WTC11 (cell line): ENCODE measurements around the gene KCNK4. TPM values are rescaled to one million over a fixed set of nuclear protein-coding genes. Genes with fewer than 3 reads are reported as not detected.
A peak's percentile ranks its signal among the peaks of the same experiment; 100 is the strongest.

ENCODE experiments used
- ATAC-seq: fragments of 200-7000 bp; cut with Tn5 transposase; 2 replicates; pipeline ENCODE4 v1.10.0; 2021; ENCODE audit warnings: mild to moderate bottlenecking, moderate library complexity
- CTCF ChIA-PET: fragments of 300-600 bp; sonication (Branson Sonifier 250); formaldehyde crosslinking; loops from one replicate; lab custom pipeline; 2021; ENCODE audit warnings: antibody characterized with exemption; lab: Charles Lee
- POLR2A ChIA-PET: fragments of 350-600 bp; sonication (Branson Sonifier 250); formaldehyde crosslinking; loops from one replicate; lab custom pipeline; 2021; ENCODE audit warnings: antibody characterized with exemption; lab: Charles Lee
- DNase-seq: peaks from one replicate; pipeline ENCODE4 v3.0.0; 2021; ENCODE audit warnings: low spot score
- H3K27ac Mint-ChIP-seq: 2 replicates; pipeline ENCODE4 v1.8.0; 2021; ENCODE audit warnings: mixed read lengths
- H3K27me3 Mint-ChIP-seq: 2 replicates; pipeline ENCODE4 v1.8.0; 2021; ENCODE audit warnings: low read depth, mild to moderate bottlenecking, moderate library complexity, mixed read lengths
- H3K36me3 Mint-ChIP-seq: 2 replicates; pipeline ENCODE4 v1.8.0; 2021; ENCODE audit warnings: mixed read lengths
- H3K4me1 Mint-ChIP-seq: 2 replicates; pipeline ENCODE4 v1.8.0; 2022; ENCODE audit warnings: mixed read lengths
- H3K4me3 Mint-ChIP-seq: 2 replicates; pipeline ENCODE4 v1.8.0; 2021; ENCODE audit warnings: mild to moderate bottlenecking, moderate library complexity, mixed read lengths
- H3K9me3 Mint-ChIP-seq: 2 replicates; pipeline ENCODE4 v1.8.0; 2021; ENCODE audit warnings: mixed read lengths
- ATF1 ChIP-seq: sonication (generic); formaldehyde crosslinking; IDR thresholded peaks from 2 replicates; pipeline ENCODE4 v1.8.1; 2023; ENCODE audit warnings: mild to moderate bottlenecking, moderate library complexity, missing genetic modification reagents
- ATF2 ChIP-seq: sonication (generic); formaldehyde crosslinking; IDR thresholded peaks from 2 replicates; pipeline ENCODE4 v1.8.1; 2022; ENCODE audit warnings: low read depth, missing genetic modification reagents, borderline replicate concordance
- ATF6 ChIP-seq: sonication (generic); formaldehyde crosslinking; IDR thresholded peaks from 2 replicates; pipeline ENCODE4 v1.8.1; 2023; ENCODE audit warnings: mild to moderate bottlenecking, missing genetic modification reagents
- E2F5 ChIP-seq: sonication (generic); formaldehyde crosslinking; IDR thresholded peaks from 2 replicates; pipeline ENCODE4 v1.8.1; 2022; ENCODE audit warnings: mild to moderate bottlenecking, moderate library complexity, missing genetic modification reagents
- ERG ChIP-seq: fragments of 250-450 bp; sonication (Bioruptor Pico); IDR thresholded peaks from 2 replicates; pipeline ENCODE4 v1.8.0; 2021; ENCODE audit warnings: mild to moderate bottlenecking
- ETV6 ChIP-seq: sonication (generic); formaldehyde crosslinking; IDR thresholded peaks from 2 replicates; pipeline ENCODE4 v1.8.1; 2022; ENCODE audit warnings: mild to moderate bottlenecking, missing genetic modification reagents
- FOXP4 ChIP-seq: sonication (generic); formaldehyde crosslinking; IDR thresholded peaks from 2 replicates; pipeline ENCODE4 v1.8.0; 2022; ENCODE audit warnings: mild to moderate bottlenecking, missing genetic modification reagents
- MAX ChIP-seq: sonication (generic); formaldehyde crosslinking; IDR thresholded peaks from 2 replicates; pipeline ENCODE4 v1.8.0; 2022; ENCODE audit warnings: mild to moderate bottlenecking, missing genetic modification reagents
- NR2C2 ChIP-seq: sonication (generic); formaldehyde crosslinking; IDR thresholded peaks from 2 replicates; pipeline ENCODE4 v1.8.0; 2022; ENCODE audit warnings: mild to moderate bottlenecking, missing genetic modification reagents
- PRDM15 ChIP-seq: sonication (generic); formaldehyde crosslinking; IDR thresholded peaks from 2 replicates; pipeline ENCODE4 v1.8.0; 2022; ENCODE audit warnings: missing genetic modification reagents
- PREB ChIP-seq: sonication (generic); formaldehyde crosslinking; IDR thresholded peaks from 2 replicates; pipeline ENCODE4 v1.8.1; 2022; ENCODE audit warnings: mild to moderate bottlenecking, missing genetic modification reagents, moderate library complexity, borderline replicate concordance
- SP1 ChIP-seq: sonication (generic); formaldehyde crosslinking; conservative IDR thresholded peaks from 2 replicates; pipeline ENCODE4 v1.8.1; 2022; ENCODE audit warnings: missing genetic modification reagents
- TCF7 ChIP-seq: sonication (generic); formaldehyde crosslinking; IDR thresholded peaks from 2 replicates; pipeline ENCODE4 v1.8.0; 2022; ENCODE audit warnings: mild to moderate bottlenecking, low read depth, missing genetic modification reagents, moderate library complexity
- TEAD4 ChIP-seq: sonication (generic); formaldehyde crosslinking; IDR thresholded peaks from 2 replicates; pipeline ENCODE4 v1.8.0; 2022; ENCODE audit warnings: mild to moderate bottlenecking, missing genetic modification reagents
- ZNF416 ChIP-seq: fragments of 250-450 bp; sonication (Bioruptor Pico); IDR thresholded peaks from 2 replicates; pipeline ENCODE4 v1.9.0; 2021; ENCODE audit warnings: mild to moderate bottlenecking, inconsistent platforms
- ZNF671 ChIP-seq: fragments of 250-450 bp; sonication (Bioruptor Pico); IDR thresholded peaks from 2 replicates; pipeline ENCODE4 v1.8.0; 2021; ENCODE audit warnings: mild to moderate bottlenecking
- ZSCAN18 ChIP-seq: fragments of 250-450 bp; sonication (Bioruptor Pico); IDR thresholded peaks from 2 replicates; pipeline ENCODE4 v2.1.2; 2022; ENCODE audit warnings: mild to moderate bottlenecking, moderate library complexity
- total RNA-seq: library from RNA; stranded (reverse); gene quantifications from 3 replicates; pipeline ENCODE4 v1.2.3, GENCODE V29; 2021

The KCNK4 gene
- total RNA-seq, 1 experiment from 2014 or later, result 0.74 TPM

GRCh38 chr11:64317961-64318765 lies 27.1 kb downstream of the KCNK4 start, which contains the start of gene PRDX5 (continued):
- TF ChIP-seq SP1, result peak; percentile 64; the same call in 1 of the 2 replicates

GRCh38 chr11:64318766-64319761 lies 28.0 kb downstream of the KCNK4 start:
- no peak for ATAC-seq
- Mint-ChIP-seq H3K9me3 (no peaks in the 10 kb centered on the region), H3K27ac (peak overlapping the region; percentile 75), H3K36me3 (peaks cover 27% of the 10 kb centered on the region), H3K4me1 (peaks cover 17% of the 10 kb centered on the region), H3K27me3 (no peaks in the 10 kb centered on the region), H3K4me3 (peak overlapping the region; percentile 90)
- no peak for DNase-seq
- ChIA-PET POLR2A (interaction anchor here (1.8 to 3.0 kb wide), 3 partner anchors 14 to 36 kb away, joined by 4 to 25 read pairs (median 15); partner anchors contain the start of gene ESRRA), CTCF (interaction anchor here (1.2 to 3.8 kb wide), 8 partner anchors 13 to 311 kb away, joined by 3 to 173 read pairs (median 36); partner anchors contain the start of genes CATSPERZ, CCDC88B and ESRRA)
- TF ChIP-seq TCF7 (no peak), PREB (CRISPR knock-in tag) (no peak), PRDM15 (CRISPR knock-in tag) (no peak), FOXP4 (CRISPR knock-in tag) (no peak), E2F5 (CRISPR knock-in tag) (no peak), ETV6 (CRISPR knock-in tag) (no peak), TEAD4 (CRISPR knock-in tag) (no peak), ZSCAN18 (CRISPR knock-in tag) (no peak), ZNF671 (no peak), NR2C2 (CRISPR knock-in tag) (no peak), ATF2 (CRISPR knock-in tag) (no peak), SP1 (no peak), ATF1 (CRISPR knock-in tag) (no peak), ZNF416 (no peak), ERG (CRISPR knock-in tag) (no peak), ATF6 (CRISPR knock-in tag) (no peak), MAX (CRISPR knock-in tag) (no peak)
